Measurements from ENCODE around the gene TMEM141.

DNA sequence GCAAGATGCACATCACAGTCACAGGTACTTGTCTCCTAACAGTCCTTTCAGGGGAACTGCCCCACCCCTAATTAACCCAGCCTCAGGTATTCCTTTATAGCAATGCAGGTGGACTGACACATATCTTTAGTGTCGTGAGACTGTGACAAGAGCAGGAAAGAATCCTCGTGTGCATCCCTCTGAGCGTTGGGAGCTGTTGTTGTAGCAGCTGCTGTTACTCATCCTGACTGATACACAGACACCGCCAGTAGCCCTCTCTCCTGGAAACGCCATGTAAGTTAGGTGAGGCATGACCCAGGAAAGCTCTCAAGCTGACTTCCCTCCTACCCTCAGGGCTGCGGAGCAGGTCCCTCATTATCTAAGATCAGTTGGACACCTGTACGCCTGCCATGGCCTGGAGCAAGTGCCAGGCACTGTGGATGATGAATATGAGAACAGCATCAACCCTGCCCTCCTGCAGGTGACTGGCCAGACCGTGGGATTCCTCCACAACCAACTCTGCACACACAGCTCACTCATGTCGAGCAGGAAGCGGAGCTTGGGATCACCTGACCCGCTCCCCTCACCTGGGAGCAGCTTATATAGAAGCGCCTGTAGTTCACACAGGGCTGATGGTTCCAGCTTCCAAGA, 16.6 kb upstream of the TMEM141 start:
- TF ChIP-seq, protein P1, sequence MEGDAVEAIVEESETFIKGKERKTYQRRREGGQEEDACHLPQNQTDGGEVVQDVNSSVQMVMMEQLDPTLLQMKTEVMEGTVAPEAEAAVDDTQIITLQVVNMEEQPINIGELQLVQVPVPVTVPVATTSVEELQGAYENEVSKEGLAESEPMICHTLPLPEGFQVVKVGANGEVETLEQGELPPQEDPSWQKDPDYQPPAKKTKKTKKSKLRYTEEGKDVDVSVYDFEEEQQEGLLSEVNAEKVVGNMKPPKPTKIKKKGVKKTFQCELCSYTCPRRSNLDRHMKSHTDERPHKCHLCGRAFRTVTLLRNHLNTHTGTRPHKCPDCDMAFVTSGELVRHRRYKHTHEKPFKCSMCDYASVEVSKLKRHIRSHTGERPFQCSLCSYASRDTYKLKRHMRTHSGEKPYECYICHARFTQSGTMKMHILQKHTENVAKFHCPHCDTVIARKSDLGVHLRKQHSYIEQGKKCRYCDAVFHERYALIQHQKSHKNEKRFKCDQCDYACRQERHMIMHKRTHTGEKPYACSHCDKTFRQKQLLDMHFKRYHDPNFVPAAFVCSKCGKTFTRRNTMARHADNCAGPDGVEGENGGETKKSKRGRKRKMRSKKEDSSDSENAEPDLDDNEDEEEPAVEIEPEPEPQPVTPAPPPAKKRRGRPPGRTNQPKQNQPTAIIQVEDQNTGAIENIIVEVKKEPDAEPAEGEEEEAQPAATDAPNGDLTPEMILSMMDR (IDR thresholded peaks at IDR 0.05): no peak
- no peak for TF ChIP-seq POLR2A (IDR thresholded peaks at IDR 0.05)
- no peak for TF ChIP-seq EP300 (IDR thresholded peaks at IDR 0.05; ENCODE audit: low read depth)
- no peak for TF ChIP-seq POLR2AphosphoS5 (IDR thresholded peaks at IDR 0.05)
